Erythroblast (primary cell): ENCODE data around the gene DPH3.

Source experiments
- GATA1 ChIP-seq: IDR thresholded peaks from 2 replicates; pipeline ENCODE4 v1.6.1; 2011; ENCODE audit warnings: low read depth, mild to moderate bottlenecking, control low read depth, low read length, moderate library complexity
- POLR2A ChIP-seq: IDR thresholded peaks from 2 replicates; pipeline ENCODE4 v1.6.1; 2011; ENCODE audit warnings: mild to moderate bottlenecking, low read length

DNA sequence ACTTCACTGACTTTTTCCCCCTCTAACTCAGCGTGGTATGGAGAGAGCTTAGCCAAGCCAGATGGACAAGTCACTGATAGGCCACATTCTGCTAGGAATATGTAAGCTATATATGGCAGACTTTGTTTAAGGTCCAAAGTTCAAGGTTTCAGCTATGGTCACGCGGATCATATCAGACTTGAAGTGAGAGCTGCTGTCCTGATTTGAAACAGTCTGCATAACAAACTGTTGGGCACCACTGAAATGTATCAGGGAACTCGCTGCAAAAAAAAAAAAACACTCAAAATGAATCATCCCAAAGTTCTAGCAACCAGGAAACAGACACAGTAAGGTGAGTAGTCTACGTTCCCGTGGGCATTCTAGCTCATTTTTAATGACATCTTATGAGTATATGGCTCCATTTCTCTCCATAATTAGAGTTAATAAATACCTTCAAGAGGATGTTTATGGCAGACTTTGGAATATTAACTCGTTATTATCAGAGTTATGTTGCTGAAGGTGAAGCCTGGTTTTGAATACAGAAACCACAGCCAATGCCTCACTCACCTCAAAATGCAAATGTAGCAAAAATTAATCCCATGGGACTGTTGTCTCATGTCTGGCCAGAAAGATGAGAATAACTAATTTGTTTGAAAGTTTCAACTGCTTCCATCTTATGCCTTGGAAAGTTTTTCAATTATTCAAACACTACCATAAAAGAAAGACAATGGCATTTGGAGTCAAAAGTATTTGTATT lies 12.3 kb downstream of the DPH3 start:
- TF ChIP-seq POLR2A (no peak), GATA1 (no peak)
